GM19324 (cell line): Measurements from ENCODE around the gene GOLGA7B.

Experiments
- ATAC-seq: cut with Tn5 transposase; IDR thresholded peaks from one replicate; pipeline ENCODE4 v1.9.1; 2021; ENCODE audit warnings: mild to moderate bottlenecking, moderate library complexity; ENCODE audit not compliant: unreplicated experiment, low FRiP score

The GOLGA7B gene

DNA sequence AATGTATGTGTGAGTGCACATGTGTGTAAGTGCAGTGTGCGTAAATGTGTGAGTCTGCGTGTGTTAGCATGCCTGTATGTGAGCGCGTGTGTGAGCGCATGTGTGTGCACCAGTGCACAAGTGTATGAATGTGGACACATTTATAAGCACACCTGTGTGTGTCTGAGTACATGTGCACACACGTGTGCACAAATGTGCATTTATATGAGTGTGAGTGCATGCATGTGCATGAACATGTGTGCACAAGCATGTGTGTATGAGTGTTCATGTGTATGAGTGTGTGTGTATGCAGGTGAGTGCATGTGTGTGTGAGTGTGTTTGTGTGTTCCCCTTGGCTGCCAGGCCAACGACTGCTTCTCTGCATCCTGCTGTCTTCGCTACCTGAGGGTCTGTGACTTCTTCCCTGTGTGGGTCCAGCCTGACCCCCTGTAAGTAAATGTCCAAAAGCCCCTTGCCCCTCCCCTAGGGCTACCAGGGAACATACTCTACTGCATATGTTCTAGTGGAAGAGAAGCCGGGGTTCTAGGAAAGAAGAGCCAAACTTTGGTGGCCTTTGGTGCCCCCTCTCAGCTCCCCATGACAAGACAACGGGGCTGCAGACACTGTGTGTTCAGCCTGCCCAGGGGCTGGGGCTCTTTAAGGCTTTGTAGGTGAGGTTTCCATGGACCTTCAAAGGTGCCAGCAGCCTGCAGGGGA lies 17.0 kb downstream of the GOLGA7B start:
- ATAC-seq = no peak

DNA sequence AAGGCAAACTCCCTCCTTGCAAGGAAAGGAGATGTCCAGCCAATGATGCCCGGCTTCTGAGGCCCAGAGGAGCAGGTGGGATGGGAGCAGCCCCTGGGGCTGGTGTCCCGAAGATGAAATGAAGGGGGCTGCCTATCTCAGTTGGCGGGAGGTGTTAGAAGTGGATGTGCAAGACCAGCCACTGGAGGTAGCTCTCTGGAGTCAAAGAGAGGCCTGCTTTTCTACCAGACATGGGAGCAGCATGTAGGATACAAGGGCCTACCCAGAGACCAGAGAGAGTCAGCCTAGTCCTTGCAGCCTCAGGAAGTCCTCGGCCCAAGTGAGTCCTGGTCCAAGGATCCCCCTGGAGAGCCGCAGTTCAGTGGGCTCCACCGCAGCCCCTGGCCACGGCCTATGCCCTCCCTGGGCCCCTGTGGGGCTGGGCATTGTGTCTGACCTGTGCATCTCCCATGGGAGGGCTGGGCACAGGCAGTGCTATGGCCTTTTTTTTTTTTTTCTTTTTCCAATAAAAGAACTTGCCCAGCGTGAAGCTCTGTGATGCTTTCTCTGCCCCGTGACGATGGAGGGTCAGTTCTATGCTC lies 17.7 kb downstream of the GOLGA7B start:
- no peak for ATAC-seq

DNA sequence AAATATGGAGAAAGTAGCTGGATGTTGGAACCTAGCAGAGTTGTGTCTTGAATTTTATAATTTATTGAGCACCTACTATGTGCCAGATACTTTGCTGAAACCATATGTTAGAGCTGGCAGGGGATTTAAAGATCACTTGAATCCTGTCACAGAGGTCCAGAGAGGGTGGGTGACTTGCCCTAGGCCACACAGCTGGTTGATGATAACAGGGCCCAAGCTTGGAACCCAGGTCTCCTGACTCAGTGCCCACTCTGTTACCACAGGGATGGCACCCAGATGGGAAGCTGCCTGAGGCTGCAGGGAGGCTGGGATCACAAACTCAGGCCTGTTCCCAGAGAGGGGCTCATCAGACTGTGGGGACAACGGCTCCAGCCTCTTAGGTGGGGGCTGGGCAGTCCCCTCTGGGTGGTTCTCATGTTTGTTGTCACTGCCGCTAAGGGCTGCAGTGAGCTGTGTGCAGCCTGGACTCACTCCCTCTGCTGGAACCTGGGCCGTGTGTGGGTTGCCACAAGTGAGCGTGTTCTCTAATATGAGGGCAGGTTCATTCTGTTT lies 18.6 kb downstream of the GOLGA7B start:
- no peak for ATAC-seq

DNA sequence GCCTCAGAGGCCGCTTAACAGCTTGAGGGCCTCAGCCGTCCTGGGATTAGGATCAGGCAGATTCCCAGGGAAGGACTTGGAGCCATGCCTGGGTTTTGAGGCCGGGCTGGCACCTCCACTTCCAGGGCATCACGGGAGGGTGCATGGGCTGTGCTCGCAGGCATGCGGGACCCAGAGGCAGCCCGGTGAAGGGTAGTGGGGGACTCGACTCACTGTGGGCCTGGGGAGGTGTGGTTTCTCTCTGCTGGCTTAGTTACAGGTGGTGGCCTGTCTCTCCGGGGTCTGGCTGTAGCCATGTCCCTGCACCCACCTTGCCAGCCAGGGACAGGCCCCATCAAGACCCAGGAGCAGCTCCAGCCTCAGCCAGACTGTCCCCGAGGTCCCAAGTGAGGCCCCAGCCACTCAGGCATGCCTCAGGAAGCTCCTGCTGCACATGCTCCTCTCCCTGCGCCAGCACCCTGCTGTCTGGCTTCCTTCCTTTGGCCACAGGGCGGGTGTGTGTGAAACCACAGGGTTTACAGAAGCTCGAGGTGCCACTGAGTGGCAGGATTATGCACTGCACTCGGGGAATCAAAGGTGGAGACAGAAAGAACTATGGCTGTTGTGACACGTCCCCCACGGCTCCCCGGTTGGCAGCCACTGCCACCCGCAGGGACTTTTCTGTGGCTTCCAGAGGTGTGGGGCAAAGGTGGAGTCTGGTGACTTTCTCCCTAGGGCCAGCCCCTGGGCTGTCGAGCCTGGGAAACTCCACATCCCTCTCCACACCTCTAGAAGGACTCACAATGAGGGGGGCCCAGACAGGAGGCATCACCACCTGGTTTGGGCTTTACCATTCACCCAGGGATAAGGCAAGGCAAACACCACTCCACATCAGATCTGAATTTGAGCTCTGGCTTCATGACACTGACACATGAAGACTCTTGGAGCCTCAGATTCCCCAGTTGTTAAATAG lies 19.7 kb downstream of the GOLGA7B start:
- ATAC-seq = peak; percentile 91

DNA sequence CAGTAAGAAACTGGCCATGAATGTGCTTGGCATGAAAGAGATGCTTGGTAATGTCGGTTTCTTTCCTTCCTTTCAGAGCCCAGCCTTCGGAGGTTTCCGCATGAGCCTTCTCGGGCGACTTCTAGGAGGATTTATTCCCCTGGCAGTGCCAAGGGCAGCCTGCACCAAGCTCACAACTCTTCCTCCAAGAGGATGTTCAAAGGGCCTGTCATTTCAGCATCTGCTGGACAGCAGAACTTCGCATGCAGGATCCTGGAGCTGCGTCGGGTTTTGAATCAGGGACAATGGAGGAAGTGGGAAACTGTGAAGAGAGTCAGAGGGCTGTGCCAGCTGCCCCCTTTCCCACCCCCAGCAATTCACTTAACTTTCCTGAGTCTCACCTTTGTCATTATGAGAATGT lies 21.3 kb downstream of the GOLGA7B start:
- no peak for ATAC-seq

DNA sequence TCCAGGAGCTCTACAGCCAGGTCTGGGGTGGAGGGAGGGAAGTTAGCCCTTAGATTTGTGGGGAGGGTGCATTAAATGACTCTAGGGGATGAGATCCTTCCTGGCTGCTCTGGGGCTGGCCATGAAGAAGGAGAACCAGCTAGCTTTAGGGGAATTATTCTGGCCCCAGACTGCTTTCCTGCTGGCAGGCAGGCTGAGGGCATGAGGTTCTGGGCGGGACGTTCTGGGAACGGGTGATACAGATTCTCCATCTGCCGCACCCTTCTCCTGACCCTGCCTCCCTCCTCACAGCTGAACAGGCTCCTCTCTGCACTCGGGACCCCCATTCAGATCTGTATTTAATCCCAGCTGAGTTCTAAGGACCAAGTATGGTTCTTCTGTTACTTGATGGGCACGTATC lies 23.9 kb downstream of the GOLGA7B start:
- ATAC-seq = no peak

DNA sequence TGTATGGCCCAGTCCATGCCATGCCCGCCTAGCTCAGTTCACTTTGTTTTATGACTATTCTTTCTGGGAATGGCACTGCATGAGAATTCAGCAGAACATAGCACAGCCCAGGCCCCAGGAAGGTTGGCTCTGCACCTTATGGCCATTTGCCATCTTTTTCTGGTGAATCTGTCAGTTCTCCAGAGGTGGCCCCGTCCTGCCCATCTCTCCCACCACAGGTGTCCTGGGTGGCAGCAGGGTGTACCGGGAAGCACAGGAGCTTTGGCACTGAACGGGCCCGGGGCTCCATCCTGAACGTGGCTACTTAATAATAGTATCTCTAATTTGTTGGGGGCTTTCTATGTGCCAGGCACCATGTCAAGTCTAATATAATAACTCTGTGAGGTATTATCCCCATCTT lies 24.7 kb downstream of the GOLGA7B start:
- ATAC-seq = no peak

DNA sequence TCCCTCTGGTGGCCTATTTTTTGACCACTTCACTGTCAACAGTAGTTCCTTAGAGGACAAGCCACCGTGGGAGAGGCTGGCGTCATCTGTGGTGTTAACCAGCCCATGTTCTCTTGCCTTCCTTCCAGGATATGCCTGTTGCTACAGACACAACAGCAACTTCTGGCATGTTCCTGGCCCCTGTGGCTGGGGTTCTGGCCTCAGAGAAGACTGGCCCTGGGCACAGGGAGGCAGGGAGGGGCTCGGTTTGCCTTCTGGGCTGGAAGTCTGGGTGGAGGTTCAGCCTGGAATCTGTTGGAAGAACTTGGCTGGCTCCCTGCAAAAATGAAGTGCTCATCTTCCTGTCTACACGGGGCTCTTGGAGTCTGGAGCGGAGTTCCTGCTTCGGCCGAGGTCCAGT lies 25.7 kb downstream of the GOLGA7B start:
- ATAC-seq = no peak

DNA sequence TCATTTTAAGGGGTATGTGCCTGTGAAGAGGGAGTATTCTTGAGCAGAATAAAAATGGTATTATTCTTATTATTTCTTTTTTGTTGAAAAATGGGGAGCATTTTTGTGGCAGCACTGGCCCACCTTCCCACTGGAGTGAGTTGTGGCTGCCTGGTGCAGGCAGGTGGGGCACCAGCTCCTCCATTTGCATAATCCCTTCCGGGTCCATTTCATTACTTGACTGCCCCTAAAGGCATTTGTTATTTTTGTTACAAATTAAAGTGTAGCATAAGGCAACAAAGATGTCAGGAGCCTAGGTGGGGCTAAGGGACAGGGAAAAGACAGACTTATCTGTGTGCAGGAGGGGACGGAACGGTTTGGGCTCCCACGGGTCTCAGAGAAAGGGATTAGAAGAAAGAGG lies 26.8 kb downstream of the GOLGA7B start:
- ATAC-seq = no peak

DNA sequence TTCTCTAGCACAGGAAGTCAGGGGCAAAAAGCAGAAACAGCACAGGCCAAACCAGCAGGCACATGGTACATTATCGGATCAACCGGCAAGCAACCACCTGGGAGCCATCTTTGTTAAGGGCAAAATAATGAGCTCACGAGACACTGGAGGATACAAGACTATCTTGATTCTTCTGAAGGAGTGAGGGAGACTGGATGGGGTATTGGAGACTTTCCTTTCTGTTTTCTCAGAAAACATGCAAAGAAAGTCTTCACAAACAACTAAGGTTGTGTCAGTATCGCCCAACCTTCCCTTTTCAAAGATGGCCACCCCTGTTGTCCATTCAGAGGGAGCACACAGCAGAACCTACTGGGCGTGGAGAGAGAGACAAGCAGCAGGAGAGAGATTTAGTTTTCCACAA lies 29.6 kb downstream of the GOLGA7B start:
- ATAC-seq = no peak

DNA sequence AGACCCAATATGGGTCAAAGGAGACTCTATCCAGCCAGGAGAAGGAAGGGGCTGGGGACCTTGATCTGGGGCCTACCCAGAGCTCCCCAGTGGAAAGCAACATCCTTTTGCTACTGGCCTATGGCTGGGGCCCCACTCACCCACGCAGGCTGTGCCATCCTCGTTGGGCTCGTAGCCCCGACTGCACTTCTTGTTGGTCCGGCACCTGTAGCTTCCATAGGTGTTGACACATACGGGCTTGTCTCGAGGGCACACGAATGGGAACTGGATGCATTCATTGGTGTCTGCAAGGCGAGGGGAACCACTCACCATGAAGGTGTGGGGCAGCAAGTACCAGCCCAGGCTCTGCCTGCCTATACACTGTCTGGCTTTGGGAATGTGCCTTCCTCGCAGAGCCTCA lies 30.5 kb downstream of the GOLGA7B start:
- ATAC-seq = no peak

DNA sequence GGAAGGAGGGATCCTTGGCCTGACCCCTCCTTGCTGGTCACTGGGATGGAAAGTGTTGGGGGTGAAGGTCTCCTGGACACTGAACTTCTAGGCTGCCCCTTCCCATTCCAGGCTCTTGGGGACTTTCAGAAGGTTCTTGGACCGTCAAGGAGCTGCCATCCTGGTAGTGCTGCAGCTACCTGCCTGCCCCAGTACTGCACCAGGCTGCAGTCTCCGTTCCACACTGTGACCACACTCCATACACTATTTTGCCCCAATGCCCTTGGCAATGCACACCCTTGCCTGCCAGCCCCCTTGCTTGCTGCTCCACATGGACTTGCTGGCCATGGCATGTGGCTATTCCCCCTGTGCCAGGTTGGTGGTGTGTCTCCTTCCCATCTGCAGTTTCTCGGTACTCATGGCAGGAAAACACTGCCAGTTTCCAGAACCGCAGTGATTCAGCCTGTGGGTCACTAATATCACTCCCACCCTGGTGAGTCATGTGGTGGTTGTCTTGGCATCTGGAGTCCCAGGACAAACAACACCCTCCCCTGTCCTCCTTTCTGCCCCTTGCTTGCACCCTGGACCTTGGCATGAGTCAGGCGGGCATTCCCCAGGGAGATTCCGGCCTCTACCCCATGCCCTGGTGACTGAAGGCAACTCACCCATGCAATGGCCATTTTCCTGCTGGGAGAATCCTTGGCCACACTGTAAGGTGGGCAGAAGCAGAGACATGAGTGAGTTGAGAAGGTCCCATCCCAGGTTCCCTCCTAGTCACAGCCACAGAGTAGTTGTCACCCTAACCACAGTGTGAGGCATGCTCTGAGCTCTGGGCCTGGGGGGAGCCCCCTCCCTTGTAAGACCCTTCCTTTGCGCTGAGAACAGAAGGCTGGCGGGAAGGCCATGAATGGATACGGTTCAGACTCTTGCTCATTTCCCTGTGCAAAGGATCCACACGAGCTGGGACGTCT lies 32.8 kb downstream of the GOLGA7B start:
- no peak for ATAC-seq

DNA sequence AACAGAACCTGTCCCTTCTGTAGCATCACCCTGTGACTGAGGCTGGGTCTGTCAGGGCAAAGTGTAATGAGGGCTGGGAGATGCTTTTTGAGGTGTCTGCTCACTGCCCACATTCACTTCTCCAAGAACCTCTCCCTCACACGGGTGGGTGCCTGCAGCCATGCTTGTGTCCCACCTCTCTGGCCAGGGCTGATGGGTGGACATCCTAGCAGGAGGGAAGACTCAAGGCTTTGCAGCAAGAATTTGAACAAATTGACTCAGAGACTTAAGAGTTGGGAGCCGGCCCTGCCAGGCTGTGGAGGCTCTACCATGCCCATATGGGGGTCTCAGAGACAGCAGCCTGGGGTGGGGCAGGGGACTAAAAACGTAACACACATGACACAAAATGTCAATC lies 33.4 kb downstream of the GOLGA7B start:
- no peak for ATAC-seq

DNA sequence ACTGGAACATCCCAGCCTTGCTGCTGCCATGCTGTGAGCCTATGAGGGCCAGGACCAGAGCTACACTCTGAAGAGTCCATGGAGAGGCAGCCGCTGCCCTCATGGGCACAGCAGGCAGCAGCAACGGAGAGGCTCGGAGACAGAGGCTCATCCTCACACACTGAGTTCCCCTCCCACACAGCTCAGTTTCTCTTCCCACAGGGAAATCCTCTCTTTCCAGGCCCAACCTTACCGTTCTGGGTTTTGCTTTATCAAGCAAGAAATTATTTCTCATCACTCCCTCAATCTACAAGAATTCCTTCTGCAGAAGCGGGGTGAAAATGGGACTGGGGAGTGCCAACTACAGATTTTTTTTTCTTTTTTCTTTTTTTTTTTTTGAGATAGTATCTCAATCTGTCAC lies 36.6 kb downstream of the GOLGA7B start:
- no peak for ATAC-seq

DNA sequence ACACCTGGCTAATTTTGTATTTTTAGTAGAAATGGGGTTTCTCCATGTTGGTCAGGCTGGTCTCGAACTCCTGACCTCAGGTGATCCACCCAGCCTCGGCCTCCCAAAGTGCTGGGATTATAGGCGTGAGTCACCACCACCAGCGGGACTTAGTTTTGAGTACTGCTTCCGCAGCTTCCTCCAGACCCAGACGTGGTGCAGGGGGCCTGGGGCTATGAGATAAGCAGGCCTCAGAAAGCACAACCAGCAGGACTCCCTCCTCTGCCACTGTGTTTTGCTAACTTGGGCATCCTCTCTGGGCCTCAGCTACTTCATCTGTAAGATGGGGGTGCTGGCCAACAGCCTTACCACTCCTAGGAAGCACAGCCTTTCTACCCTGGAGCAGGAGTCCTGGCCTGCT lies 37.8 kb downstream of the GOLGA7B start:
- ATAC-seq = no peak

DNA sequence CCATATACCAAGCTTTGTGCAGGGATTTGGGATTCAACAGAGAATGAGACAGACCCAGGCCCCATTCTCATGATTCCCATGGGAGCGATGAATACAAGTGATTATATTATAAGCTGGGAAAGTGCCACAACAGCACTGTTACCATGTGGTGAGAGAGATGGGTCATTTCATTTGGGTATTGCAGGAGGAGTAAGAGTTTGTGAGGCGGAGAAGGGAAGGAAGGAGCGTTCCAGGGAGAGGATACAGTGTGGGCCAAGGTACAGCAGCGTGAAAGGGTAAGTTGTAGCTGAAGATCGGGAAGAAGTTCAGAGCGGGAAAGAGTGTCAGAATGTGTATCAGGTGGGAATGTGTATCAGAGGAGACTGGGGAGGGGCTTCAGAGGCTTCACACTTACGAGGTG lies 38.5 kb downstream of the GOLGA7B start:
- ATAC-seq = no peak

DNA sequence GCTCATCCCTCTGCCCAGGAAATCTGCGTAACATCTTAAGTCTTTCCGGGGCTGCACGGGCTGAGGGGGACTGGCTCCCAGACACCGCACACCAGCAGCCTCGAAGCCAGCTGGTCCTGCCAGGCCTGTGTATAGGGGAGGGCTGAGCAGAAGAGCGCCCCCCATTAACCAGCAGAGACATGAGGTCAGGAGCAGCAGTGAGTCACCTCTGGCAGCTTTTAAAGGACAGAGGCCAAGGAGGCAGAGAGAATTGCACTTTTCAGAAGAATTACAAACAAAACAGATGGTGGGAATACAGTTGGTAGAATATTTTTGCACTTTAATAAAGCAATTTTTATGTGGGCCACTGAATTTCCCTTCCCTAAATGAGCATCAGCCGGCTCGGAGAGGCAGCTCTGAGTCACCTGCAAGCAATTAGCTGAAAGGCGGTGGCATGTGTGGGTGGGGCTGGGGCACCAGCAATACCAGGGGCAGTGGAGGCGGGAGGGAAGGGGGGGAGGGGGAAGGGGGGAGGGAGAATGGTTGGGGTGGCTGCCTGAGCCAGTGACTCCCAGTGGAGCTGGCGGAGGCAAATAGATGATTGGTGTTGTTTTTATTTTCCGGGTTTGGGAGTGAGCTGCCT lies 39.1 kb downstream of the GOLGA7B start:
- no peak for ATAC-seq

DNA sequence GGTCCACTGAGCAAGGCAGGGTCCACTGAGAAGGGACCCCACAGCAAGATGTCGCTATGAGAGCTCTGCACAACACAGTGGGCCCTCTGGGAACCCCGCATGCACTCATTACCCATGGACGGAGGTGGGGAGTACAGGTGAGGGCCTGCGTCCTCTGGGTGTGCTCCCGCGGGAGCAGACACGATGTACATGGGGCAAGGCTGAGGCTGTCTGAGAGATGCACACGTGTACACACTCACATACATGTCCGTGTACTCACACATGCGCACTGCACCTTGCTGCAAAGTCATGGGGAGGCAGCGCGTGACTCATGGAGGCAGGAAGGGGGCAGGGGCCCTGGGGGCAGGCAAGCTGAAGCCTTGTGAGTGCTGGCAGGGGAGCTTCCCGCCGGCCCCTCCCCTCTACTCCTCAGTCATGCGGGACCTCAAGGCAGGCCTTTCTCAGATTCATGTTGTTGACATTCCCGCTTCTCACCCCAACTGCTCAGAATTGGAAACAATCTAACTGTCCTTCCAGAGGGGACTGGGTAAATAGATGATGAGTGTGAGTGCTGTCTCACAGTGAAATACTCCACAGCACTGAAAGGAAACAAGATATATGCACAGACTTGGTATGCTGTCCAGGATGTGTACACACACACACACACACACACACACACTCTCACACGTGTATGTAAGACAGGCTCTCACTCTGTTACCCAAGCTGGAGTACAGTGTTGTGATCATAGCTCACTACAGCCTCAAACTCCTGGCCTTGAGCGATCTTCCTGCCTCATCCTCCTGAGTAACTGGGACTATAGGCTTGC lies 40.0 kb downstream of the GOLGA7B start:
- ATAC-seq = no peak
